H1 (cell line): Measurements from ENCODE around the gene CD52.

Experiments used
- CHD2 ChIP-seq: IDR thresholded peaks from 2 replicates; pipeline ENCODE4 v1.6.1; 2012; ENCODE audit warnings: low read length, improper control_type of control experiment
- EGR1 ChIP-seq: IDR thresholded peaks from 2 replicates; pipeline ENCODE4 v1.6.1; 2011; ENCODE audit warnings: low read depth, low read length, borderline replicate concordance
- EZH2 ChIP-seq: fragments of 200-600 bp; sonication (generic); IDR thresholded peaks from 2 replicates; pipeline ENCODE4 v1.7.1; 2012; ENCODE audit warnings: low read depth, mild to moderate bottlenecking, moderate library complexity, low read length, inconsistent platforms; ENCODE audit not compliant: severe bottlenecking
- GABPA ChIP-seq: IDR thresholded peaks from 2 replicates; pipeline ENCODE4 v1.6.1; 2011; ENCODE audit warnings: mild to moderate bottlenecking, low read length, moderate library complexity, borderline replicate concordance; ENCODE audit not compliant: insufficient read depth
- JUN ChIP-seq: IDR thresholded peaks from 2 replicates; pipeline ENCODE4 v1.6.1; 2011; ENCODE audit warnings: low read depth, mild to moderate bottlenecking, improper control_type of control experiment, low read length

- TF ChIP-seq EZH2 (no peak), EGR1 (no peak), JUN (no peak), CHD2 (no peak), GABPA (no peak)
Measured at GRCh38 chr1:26268290-26269197, 49.2 kb upstream of the CD52 start.
